ENCODE data around the gene BEST2.

DNA sequence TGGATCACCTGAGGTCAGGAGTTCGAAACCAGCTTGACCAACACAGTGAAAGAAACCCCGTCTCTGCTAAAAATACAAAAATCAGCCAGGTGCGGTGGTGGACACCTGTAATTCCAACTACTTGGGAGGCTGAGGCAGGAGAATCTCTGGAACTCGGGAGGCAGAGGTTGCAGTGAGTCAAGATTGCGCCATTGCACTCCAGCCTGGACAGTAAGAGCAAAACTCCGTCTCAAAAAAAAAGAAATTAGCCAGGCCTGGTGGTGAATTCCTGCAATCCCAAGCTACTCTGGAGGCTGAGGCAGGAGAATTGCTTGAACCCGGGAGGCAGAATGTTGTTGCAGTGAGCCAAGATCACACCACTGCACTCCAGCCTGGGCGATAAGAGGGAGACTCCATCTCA is 43.0 kb upstream of the BEST2 start:
- no peak for TF ChIP-seq ZNF263 (CRISPR knock-in tag; IDR thresholded peaks at IDR 0.05; ENCODE audit: low read depth)
- TF ChIP-seq ZNF138 (CRISPR knock-in tag; conservative IDR thresholded peaks at IDR 0.05), result no peak
- no peak for TF ChIP-seq ZNF423 (CRISPR knock-in tag; IDR thresholded peaks at IDR 0.05)

All from WTC11 (cell line).